Measurements from ENCODE around the gene VAV3.

The VAV3 gene

DNA sequence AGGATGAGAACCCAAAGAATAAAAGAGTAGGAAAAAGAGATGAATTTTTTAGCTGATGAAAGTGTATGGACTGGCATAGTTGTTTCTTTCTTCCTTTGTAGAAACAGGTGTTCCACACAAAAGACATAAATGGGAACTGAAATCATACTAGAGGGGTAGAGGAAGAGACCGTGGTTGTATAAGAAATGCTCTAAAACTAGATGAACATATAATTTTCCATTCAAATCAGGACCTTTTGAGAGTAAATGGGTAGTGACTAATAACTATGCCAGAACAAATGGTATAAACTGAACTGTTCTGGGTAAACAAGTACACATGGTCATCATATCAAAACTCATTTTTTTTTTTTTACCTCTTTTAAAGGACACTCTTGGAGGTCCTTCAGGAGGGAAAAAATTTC, 344.2 kb downstream of the VAV3 start:
- no peak for DNase-seq

DNA sequence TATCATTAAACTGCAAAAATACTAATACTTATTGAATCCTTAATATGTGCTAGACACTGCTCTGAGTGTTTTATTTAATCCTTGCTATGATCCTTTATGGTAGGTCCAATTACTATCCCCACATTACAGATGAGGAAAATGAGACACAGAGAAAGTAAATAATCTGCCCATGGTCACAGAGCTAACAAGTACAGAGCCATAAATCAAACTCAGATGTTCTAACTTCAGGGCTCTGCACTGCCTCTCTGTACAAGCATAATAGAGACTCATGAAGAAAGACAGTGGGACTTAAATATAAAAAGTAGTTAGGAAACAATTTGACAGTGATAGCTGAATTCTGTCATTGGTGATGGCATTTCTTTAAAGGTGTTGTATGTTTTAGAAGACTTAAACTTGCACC, 346.4 kb downstream of the VAV3 start:
- no peak for DNase-seq

GRCh38 chr1:107617921-107618320, 347.1 kb downstream of the VAV3 start:
- DNase-seq = no peak

GRCh38 chr1:107617456-107617855, 347.5 kb downstream of the VAV3 start:
- DNase-seq = no peak

DNA sequence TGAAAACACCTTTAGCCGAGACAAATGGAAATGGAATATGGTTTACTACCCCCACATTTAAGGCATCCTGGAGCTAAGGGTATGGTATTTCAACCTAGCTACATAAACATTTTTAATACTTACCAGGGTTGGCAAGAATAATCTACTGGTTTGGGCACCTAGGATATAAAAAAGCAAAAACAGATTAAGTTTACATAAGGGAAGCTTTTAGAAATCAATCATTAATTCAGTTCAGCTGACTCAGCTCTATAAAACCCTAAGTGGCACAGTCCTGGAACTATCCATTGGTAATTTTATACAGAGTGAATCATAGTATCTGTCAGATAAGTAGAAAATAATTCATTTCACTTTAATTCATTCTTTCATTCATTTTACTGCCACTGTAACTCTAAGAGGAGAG, 355.2 kb downstream of the VAV3 start:
- DNase-seq = no peak

DNA sequence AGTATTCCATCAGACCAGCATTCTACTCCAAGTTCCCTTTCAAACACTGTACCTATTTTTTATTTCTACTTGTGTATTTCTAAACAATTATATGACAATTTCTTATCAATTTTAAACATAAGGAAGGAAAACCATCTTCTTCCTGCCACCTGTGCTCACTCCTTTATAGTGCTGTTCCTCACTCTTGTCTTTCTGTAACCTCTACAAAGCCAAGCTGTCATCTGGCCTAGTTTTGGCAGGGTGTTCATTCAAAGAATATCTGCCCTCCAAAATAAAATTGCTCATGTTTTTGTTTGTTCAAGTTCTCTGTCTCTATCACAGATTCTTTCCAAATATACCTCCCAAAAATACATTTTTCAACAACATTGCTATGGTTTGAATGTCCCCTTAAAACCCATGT, 360.2 kb downstream of the VAV3 start:
- DNase-seq = no peak

DNA sequence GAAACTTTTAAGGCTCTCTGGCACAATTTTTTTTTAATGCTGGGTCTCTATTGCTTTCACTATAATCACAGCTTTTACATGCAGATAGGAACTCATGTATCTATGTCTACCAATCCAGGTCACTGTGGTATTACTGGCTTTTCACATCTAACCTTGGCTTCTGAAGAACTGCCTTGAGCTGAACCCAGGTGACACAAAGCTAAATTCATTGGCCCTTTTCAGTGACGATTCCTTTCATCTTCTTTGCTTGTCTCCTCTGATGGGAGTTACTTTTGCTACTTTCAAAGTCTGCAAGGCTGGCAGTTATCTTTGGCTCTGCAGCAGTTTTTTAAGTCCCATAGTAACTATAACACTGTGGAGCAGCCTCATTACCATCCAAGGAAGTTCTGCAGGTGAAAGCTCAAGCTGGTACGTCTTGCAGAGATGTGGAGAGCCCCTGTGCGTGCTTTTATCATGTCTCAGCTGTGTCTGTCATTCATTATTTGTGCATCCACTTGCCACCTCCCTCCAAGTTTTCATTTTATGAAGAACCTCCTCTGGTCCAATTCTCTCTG, 364.3 kb downstream of the VAV3 start:
- DNase-seq = no peak

GRCh38 chr1:107599220-107599619, 365.8 kb downstream of the VAV3 start:
- DNase-seq = no peak

- no peak for DNase-seq
Measured at GRCh38 chr1:107597290-107597689, 367.7 kb downstream of the VAV3 start.

GRCh38 chr1:107594536-107594935, 370.4 kb downstream of the VAV3 start:
- DNase-seq = no peak

GRCh38 chr1:107593501-107594209, 371.3 kb downstream of the VAV3 start:
- DNase-seq = no peak

DNA sequence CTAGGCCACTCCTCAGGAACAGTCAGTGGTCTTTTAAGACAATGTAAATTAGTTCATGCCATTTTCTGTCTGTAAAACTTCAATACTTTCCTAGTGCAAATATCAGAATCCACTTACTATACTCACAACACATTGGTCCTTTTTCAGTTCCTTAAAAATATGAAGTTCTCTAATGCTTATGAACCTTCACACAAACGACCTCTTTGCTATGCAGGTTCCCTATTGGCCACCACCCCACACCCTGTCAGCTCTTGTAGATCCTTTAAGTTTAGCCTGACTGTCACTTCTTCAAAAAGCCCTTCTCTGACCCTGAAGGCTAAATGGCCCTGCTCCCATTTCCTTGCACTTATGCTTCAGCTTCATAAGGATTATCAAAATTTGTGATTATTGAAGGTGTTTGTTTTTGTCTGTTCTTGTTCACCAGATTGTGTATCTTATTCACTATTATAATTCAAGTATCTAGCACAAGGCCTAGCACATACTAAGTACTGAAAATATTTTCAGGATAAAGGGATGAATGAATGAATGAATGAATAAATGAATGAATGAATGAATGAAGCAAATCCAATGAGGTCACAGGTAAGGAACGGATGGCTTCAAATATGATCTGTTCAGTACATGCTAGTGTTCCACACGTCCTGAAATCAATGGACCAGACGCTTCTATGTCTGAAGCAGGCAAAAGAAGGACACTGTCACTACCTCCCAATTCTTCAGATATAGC, 373.9 kb downstream of the VAV3 start:
- no peak for DNase-seq

GRCh38 chr1:107590087-107590486, 374.9 kb downstream of the VAV3 start:
- no peak for DNase-seq

- DNase-seq = no peak
Measured at GRCh38 chr1:107588321-107588720, 376.7 kb downstream of the VAV3 start.

DNA sequence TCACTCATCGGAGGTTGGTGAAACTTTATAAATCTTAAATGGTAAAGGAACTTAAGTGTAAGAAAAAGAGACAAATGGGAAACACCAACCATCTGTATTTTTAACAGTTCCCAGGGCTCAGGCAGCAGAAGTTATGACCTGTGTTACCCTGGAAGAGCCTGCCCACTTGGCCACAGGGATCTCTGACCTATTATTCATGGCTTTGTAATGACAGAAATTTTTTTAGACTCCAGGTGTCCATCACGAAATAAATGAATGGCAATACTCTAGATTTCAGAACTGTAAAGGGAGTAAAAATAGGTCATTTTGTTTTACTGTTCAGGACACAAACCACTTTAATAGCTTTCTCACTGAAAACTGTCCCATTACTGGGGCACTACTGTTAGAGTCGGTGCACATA, 389.8 kb downstream of the VAV3 start:
- DNase-seq = no peak

GRCh38 chr1:107574044-107574443, 390.9 kb downstream of the VAV3 start:
- DNase-seq = no peak

DNA sequence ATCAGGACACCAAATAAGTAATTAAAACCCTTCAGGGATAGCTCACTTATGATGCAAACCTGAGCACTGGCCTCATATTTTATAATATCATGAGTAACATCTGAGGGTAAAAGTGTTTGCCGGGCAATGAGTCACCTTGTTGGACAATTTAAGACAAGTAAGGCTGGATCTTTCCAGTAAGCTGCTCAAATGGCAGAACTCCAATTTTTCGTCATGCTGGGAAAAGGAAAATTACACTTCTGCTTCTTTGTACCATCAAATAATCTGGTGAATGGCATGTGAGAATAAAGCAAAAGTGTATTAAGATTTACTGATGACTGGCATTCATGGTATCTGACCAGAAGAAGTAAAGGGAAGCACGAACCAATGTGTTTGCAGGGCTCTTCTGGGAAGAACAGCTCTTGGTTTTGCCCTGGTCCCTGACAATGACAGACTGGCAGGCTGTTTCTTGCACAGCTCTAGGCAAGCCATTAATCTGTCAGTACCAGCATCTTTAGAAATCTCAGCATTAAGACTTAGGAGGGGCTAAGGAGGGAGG, 392.2 kb downstream of the VAV3 start:
- DNase-seq = peak; percentile 98

DNA sequence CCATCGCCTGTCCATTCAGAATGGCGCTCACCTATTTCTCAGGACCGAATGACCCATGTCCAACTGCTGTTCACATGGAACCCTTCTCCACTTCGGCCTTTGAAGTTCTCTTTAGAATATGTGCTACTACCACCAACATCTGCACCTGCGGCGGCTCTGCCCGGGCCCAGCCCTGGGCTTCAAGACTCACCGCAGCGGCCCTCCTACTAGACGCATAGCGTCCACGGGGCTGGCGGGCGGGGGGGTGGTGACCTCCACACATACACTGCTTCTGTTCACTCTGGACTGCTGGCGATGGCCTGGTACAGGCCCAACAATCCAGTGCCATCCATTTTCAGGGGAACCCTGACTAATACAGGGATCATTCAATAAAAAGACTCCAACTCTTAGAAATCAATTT, 394.2 kb downstream of the VAV3 start:
- no peak for DNase-seq

DNA sequence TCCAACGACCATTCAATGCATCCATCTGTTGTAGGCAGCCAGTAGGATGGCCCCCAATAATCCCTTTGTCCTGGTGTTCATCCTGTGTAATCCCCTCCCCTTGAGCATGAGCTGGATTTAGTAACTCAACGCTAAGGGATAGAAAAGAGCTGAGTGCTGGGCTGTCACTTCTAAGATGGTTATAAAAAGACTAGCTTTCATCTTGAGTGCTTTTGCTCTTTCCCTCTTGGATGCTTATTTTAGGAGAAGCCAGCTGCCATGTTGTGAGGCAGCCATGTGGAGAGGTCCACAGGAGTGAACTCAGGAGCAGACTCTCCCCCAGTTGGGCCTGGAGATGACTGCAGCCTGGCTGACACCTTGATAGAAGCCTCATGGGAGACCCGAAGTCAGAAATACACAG, 401.5 kb downstream of the VAV3 start:
- no peak for DNase-seq

GRCh38 chr1:107559881-107560280, 405.1 kb downstream of the VAV3 start:
- DNase-seq = no peak

DNA sequence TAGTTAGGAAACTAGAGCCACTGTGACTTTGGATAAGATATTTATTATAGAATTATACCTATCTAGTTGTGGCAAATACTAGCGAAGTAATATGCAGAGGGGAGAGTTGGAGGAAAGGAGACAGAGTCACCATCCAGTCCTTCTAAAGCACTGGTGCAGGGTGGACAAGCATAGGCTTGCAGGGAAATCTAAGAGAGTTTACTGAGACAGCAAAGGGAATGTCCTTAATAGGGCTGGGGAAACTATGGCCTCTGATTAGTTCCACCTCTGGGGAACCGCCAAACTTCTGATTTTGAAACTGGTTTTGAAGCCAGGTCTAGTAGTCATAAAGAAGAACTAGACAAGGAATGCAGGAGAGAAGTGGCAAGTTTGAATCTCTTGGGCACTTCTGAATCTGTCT, 407.9 kb downstream of the VAV3 start:
- no peak for DNase-seq

- DNase-seq = no peak
Measured at GRCh38 chr1:107555578-107555977, 409.4 kb downstream of the VAV3 start.

DNA sequence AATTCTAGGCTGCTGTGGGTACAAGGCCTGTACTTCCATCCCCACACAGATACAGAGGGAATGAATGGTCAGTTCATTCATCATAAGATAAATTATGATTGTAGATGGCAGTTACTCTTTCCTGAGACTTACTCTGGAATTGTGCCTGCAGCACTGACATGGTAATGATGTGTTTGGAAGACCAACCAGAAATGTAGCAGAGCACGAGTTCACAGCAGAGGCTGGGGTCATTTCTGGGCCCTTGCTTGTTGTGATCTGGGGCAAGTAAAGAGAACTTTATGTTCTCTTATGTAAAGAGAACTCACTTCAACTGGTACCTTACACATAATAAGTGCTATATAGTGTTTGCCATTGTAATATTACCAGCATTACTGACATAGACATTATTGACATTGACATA, 412.2 kb downstream of the VAV3 start:
- no peak for DNase-seq

DNA sequence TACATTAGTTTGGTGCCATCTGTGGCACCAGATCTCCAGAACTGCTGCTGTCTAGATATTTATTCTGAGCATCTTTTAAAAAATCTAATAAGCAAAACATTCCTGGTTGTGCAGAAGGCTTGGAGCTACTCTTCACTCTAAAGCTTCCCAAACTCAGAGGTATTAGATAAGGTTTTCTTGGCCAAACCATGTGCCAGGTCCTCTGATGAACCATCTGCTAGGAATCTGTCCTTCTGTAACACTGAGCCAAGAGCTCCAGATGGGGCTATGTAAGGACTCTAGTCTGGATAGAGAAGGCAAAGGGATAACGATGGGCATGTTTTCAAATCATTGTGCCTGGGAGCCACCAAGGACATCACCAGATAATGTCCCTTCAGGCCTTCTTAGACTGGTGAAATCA, 413.5 kb downstream of the VAV3 start:
- DNase-seq = no peak
